Femur (tissue), 1 donor: ENCODE data around the gene SGTA.
"Not testable (repeated sequence)": the region's sequence is repeated elsewhere in the genome, so short reads cannot be mapped to it uniquely, and the experiment has no call there.

Experiments used
- DNase-seq: peaks from one replicate; pipeline ENCODE4 v3.0.0-alpha.2; 2017

The SGTA gene

DNA sequence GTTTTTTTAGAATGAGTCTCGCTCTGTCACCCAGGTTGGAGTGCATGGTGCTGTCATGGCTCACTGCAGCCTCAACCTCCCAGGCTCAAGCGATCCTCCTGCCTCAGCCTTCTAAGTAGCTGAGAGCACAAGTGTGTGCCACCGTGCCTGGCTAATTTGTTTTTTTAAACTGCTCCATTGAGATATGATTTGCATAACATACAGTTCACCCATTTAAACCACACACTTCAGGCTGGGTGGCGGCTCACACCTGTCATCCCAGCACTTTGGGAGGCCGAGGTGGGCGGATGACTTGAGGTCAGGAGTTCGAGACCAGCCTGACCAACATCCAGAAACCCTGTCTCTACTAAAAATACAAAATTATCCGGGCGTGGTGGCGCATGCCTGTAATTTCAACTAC lies 9.6 kb upstream of the SGTA start:
- DNase-seq = not testable (repeated sequence)

DNA sequence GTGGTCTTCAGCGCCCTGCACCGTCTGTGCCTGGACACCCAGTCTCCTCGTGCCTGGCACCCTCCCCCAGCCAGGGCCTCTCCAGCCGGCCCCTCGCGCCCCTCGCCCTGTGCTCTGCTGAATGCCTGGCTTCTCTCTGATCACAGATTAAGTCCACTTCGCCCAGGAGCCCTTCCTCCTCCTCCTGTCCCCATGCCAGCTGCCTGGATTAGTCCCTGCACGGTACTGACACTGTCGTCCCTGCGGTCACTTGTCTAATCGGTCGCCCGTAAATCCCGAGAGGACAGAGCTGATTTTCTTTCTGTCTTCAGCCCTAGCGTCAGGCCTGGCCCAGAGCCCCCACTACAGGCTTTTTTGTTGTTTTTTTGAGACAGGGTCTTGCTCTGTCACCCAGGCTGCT lies 8.8 kb upstream of the SGTA start:
- DNase-seq = no peak

DNA sequence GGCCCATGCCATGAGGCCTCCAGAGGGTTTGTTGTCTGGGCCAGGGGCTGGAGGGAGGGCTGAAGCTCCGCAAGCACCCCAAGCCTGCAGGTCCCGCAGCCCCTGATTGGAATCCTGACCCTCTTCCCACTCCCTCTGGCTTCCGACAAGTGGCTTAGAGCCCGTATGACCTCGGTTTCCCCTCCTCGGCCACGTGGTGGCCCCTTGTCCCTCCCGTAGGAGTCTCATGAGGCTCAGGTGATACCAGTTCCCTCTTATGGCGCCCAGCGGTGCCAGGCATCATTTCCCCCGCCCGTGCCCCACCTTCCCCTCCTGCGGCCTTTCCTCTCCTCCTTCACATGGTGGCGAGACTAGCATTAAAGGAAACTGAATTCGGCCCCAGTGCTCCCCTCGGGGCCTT lies 8.4 kb upstream of the SGTA start:
- no peak for DNase-seq

DNA sequence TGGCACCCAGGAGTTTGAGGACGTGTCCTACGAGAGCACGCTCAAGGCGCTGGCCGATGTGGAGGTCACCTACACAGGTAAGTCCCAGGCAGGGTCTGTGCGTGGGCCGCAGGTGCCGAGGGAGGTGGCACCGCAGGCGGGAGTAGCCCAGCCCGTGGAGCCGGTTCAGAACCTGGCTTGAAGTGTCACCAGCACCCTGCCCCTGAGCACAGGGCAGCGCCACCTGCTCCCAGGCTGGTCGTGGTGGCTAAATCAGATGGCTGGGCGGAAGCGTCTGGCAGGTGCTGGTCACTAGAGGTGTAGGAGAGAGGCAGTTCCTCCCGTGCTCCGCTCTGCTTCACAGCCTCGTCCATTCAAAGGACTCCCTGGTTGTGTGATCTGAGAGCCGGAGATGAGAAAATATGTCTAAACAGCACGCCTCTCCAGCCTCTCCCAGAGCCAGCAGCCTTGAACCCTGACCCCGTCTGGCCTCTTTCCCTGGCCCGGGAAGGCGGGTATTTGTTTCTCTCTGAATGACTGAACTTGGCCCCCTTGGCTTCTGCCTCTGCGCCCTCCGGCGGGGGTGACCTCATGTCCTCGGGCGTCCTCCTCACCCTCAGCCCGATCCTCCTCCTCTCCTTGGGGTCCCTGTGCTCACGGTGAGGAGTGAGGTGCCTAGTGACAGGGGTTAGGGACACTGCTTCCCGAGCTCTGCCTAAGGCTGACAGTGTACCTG lies 7.6 kb upstream of the SGTA start:
- DNase-seq = no peak

DNA sequence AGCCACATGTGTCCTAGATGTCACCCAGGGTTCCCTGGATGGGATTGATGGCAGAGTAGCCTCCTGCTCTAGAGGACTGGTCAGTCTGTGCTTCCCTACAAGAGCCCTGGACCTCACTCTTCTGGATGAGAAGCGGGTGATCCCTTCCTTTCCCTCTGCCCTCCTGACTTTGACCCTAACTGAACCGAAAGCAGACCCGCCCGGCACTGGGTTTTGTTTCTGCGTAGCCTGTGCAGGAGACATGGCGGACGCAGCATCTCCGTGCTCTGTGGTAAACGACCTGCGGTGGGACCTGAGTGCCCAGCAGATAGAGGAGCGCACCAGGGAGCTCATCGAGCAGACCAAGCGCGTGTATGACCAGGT lies 7.1 kb upstream of the SGTA start:
- DNase-seq = no peak

DNA sequence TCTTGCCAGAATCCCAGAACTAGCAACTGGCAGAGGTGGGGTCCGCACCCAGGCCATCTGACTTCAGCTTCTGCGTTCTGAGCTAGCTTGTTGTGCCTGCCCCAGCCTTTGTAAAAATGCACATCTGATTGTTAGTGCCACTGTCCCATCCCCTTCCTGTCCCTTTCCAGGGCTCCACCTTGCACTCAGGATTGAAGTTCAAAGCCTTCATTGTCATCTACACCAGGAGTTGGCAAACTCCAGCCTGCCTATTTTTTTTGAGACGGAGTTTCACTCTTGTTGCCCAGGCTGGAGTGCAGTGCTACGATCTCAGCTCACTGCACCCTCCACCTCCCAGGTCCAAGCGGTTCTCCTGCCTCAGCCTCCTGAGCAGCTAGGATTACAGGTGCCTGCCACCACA lies 5.2 kb upstream of the SGTA start:
- no peak for DNase-seq

DNA sequence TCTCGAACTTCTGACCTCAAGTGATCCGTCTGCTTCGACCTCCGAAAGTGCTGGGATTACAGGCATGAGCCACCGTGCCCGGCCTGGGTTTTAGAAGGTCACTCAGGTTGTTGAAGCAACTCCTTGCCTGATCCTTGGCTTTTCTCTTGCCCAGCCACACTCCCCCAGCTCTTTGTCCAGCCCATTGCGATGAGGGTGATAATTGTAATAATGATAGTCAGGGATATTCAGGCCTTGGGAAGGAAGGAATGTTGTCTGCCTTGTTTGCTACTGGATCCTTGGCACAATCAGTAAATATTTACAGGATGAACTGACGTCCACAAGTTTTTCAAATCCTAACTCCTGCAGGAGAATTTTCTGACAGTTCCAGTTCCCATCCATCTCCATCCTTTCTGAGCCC lies 4.0 kb upstream of the SGTA start:
- no peak for DNase-seq

DNA sequence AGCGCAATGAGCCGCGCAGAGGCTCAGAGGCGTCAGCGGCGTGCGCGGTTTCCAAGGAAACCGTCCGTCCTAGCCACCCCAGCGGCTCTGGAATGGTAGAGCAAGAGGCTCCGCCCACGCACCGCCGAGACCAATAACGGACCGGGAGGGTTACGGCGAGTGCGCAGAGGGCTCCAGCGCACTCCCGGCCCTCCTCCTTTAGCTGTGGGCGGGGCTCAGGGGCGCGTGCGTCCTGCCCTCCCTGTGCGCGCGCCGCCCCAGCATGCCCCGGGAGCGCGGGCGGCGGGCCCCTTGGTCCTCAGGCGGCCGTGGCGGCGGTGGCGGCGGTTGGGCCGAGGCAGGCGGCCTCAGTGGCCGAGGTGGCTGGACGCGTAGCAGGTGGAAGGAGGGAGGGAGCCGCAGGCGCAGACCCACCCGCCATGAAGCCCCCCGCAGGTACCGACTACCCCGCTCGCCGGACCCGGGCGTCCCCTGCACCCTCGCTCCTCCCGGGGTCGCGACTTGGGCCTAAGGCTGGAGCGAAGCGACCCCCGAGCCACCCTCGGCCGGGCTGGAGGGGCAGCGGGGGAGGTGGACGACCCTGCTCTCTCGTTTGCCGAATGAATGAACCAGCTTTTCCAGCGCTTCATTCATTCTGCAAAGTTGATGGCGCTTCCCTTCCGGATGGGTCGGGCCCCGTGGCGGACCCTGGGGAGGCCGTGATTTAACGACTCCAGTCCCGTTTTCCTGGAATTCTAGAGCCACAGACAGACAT lies 2.3 kb upstream of the SGTA start, which contains the start of gene THOP1:
Gene THOP1, plus strand, starts transcription at position 260 of the 754 bp plus-strand sequence. Its CDS starts 160 bp downstream, at position 420.
- peak; percentile 99 for DNase-seq

DNA sequence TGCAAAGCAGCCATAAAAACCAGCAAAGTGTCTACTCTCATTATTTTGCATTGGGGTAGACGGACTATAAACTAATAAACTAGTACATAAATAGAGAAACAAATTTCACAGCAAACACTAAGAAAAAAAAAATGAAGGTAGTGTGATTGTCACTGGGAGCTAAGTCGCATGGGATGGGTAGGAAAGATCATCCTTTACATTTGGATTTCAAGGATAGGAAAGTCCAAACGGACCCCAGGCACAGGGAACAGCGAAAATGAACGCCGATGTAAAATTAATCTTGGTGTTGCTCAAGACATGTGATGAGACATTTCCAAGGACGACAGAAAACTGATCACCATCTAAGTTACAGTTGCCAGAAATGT lies 690 bp upstream of the SGTA start:
- DNase-seq = no peak

DNA sequence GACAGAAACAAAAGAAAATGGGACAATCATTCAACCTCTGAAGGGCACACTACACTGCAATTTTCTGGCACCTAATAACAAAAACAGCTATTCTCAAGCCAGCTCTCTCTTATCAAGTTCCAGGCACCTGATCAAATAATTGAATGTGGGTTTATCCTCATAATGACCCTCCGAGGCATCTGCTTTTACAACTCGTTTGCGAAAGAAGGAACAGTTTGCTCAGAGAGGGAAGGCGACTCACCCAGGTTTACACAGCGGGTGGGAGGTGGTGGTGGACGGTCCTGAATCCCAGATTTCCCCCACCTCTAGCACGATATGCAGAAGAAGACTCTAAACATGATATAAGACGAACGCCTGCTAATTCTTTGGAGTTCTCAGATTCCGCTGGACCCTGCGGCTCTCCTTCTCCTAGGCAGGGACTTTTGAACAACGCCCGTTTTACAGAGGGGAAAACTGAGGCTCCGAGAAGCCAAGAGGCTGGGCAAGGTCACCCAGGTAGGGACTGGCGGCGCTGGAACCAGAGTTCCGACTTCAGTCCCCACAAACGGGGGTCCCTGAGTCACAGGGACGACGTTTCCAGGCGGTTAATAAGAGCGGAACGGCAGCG lies 641 bp downstream of the SGTA start:
- DNase-seq = no peak

DNA sequence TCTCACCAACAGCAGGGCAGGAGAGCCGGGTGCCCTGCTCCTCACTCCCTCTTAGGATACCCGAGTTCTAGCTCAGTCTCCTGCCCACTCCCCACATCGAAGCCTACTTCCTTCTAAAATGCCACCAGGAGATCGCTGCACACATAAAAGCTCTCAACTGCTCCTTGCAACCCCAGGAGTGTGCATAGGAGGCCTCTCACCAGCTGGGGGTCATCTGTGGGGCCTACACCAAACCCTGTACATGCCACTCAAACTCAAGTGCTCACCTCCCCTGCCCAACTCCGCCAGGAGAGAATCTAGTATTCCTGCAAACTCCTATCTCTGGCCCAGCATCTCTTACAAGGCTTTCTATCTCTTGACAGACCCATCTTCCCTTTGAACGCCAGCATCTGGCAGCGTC lies 2.8 kb downstream of the SGTA start:
- DNase-seq = no peak

DNA sequence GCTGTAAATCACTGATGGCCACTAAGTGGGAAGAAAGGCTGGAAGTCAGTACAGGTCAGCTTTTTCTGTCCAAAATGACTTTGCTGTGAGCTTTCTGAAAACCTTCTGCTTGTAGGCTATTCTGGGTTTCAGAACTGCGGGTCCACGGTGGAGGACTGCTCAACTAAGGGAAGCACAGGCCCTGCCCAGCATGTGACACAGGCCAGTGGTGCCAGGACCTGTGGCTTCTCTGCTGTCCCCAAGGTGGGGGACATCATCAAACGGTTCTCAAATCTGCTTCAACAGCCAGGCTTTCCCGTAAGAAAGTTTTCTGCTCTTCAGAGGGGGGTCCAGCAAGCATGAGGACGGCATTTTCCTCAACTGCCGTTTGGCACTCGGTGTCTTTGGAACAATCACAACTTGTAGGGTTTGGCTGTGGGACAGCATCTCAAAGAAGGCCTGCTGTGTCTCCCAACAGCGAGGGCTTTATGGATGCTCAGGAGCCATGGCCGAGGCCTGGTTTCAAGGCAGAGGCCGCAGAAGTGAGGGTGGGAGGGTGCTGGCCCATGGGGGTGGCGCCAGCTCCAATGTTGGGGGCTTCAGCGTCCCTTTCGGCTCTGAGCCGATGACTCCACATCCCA lies 3.8 kb downstream of the SGTA start:
- no peak for DNase-seq

DNA sequence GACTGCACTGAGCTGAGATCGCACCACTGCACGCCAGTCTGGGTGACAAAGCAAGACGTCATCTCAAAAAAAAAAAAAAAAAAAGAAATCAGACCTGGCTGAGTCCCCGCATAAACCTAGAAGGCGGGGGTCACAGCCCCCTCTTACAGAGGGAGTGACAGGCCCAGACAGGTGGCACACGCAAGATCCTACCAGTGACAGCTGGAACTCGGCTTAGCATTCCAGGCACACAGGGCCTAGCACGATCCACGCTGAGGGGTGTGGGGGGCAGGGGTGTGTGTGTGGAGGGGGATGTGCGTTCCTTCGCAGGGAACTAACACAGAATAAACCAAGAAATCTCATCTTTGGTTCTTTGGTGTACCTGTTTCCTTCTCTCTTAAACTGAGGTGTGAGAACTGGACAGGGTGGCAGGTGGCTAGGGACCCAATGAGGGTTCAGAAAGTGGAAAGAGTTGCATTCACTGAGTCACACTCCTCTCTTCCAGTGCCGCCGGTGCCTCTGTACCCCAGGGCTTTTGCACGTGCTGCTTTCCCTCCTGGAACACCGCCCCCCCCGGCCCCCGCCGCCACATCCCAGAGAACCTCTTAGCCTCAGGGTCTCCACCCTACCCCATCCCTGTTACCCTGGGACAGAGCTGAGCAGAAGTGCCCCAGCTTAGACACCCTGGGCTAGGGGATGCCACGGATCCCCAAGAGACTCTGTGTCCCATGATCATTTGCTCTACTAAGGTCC lies 5.0 kb downstream of the SGTA start:
- DNase-seq = no peak

DNA sequence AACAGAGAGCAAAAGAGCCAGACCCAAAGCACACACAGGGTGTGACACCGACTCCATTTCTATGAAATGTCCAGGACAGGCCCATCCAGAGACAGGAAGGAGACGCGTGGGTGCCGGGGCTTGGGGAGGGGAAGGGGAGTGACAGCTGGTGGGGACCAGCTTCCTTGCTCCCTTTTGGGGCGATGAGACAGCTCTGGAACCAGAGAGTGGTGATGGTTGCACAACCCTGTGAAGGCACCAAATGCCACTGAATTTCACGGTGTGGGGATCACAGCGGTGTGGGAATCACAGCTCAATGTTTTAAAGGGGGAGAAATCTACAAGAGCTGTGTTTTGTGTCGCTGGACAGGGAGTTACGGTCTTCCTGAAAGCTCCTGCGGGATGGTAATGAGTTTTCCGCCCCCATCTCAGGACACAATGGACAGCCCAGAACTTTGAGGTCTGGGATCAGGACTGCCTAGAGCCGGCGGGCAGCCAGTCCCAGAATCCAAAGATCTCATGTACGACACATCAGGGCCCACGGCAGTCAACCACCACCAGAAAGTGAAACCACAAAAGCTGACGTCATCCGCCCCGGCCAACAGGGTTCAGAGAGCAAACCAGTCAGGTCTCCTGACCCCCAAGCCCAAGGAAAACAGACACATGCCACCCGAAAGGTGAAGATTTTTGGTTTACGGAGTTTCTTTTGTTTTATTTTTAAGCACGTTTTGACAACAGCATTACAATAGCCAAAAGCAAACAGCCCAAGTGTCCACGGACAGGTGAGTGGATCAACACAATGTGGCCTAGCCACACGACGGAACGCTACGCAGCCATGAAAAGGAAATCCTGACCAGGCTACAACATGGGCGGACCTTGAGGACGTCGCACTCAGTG lies 7.3 kb downstream of the SGTA start:
- DNase-seq = peak; percentile 47

DNA sequence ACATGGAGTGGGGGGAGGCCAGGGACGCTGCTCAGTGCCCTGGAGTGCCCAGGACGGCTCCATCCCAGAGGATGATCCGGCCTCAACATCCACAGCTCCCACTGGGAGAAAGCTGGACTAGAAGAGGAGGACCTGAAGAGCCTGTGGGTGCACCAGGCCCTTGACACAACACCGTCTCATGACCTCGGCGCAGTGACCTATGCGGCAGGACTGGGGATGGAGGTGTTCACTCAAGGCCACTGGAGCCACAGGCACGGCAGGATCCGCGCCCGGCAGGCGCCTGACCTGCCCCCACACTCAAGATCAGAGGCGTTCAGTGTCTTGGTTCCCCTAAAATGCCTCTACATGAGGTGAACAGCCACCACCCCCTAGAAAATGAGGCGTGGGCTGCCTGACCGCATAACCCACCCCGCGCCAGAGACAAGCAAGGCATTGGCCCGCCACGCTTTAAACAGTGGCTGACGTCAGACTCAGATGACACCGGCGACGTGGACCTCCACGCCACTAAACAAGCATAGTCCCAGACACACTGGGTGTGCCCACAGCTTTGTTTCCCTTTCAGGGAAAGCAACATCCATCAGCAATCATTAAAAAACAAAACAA lies 8.0 kb downstream of the SGTA start:
- DNase-seq = no peak

DNA sequence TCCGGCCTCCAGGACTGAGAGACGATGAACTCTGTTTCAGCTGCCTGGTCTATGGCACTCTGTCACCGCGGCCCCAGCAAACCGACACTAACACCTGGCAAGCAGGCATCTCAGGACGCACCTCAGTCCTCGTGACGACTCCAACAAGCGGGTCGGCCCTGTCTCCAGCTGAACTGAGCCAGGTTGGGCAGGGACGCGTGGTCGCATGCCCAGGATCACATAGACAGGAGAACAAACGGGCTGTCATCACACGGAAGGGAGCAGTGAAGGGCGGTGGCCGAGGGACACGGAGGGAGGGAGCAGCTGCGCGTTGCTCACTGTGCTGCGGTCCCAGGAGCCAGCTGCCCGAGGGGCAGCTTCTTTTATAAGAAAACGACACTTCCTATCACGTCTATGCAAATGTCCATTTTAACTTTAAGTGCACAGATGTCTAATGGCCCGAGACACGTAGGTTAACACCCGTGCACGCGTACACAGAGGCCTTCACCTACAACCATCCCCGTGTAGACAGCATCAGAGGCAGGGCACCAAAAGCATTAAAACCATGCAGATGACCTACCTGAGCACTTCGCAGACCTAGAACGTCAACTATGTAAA lies 8.9 kb downstream of the SGTA start:
- no peak for DNase-seq

DNA sequence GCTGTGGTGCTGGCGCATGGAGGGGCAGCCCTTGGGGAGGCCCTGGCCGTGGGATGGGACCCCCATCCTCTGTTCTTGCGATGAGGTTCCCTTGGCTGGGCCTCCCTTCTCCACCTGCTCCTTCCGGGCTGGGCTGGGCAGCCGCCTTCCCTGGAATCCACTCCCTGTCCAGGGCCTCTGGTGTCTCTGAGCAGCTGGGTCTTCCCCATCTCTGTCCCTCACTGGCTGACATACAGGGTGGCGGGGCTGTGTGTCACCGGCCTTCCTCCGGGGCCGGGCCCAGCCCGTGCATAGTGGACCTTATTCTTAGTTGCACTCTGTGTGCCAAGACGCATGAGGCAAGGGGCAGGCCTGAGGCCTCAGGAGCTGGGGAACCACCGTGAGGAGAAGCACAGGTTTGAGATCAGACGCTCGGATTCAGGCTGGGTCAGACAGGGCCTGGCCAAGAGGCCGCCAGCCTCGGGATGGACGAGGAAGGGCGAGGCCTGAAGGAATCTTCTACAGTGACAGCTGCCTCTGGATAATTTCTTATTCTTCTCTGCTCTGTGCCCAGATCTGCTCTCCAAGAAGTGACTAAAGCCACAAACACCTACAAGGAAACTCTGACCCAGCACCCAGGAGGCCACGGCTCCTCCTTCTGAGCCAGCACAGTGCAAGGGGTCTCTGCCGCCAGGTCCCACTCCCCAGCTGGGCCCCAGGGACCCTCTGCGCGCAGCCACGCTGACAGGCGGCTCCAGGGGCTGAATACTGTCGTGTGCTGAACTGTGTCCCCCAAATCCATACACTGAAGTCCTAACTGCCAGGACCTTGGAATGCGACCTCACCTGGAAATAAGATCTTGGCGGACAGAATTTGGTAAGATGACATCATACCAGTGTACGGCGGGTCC lies 11.0 kb downstream of the SGTA start:
- DNase-seq = peak; percentile 59

DNA sequence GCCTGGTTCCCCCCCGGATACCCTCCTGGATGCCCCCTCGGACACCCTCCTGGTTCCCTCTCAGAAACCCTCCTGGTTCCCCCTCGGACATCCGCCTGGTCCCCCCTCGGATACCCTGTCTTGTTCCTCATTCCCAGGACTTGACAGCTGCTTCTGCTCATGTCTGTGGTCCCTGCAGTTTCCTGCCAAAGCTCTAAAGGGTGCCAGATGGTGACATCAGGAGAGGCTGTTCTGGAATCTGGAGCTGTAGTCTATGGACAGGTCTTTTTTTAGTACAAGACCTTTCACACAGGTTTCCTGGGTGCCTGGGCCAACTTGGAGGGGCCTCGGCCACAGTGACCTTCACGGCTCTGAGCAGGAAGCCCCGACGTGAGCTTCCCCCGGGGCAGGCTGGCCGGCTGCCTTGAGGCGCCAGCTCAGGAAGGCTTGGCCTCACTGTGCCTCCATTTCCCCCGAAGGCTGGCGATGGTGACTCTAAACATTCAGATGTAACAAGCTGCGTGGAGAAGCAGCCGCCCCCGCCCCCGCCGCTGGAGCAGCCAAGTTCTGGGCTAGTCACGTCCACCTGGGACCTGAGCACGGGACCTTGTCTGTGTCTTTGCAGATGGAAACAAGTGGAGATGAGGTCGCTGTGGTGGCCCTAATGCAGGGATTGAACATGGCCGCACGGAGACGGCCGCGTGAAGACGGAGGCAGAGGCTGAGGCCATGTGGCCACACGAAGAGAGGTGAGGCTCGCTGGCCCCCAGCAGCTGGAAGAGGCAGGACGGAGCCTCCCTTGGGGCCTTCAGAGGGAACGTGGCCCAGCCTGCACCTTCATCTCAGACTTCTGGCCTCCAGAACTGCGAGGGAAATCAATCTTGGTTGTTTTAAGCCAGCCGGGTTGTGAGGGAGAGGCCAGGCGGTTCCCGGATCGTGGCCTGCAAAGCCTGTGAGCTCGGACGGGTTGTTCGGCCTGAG lies 12.7 kb downstream of the SGTA start:
- DNase-seq = peak; percentile 79

DNA sequence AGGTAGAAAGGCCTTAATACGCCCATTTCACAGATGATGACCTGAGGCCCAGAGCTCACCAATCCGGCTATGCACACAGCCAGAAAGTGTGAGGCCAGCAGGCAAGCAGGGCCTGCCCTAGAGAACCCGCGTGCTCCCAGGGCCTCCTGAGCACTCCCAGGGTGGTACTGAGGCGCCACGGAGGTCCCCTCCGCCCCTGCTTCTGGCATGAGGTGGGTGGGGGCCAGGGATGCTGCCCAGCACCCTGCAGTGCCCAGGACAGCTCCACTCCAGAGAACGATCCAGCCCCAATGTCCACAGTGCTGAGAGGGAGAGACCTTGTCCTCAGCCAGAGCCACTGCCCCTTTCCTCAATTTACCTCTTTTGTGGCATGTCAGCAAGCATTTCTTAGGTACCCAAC lies 13.9 kb downstream of the SGTA start:
- no peak for DNase-seq
